BJ (cell line): ENCODE results near the gene HLA-G. TPM values are rescaled to one million over a fixed set of nuclear protein-coding genes. Genes with fewer than 3 reads are reported as not detected.

Experiments used
- CTCF ChIA-PET: fragments of 350-600 bp; formaldehyde crosslinking; extraction: SDS; loops from one replicate; lab custom pipeline; 2021; ENCODE audit warnings: antibody characterized with exemption, inconsistent platforms; lab: Yijun Ruan, JAX
- POLR2A ChIA-PET: fragments of 300-600 bp; sonication (Branson Sonifier 250); formaldehyde crosslinking; extraction: SDS; loops from one replicate; lab custom pipeline; 2021; ENCODE audit warnings: antibody characterized with exemption; lab: Charles Lee
- DNase-seq: peaks from one replicate; pipeline ENCODE4 v3.0.0-alpha.2; 2011; ENCODE audit warnings: low read depth
- H3K27me3 ChIP-seq: 2 replicates; pipeline ENCODE4 v1.6.0; 2011; ENCODE audit warnings: low read length; ENCODE audit not compliant: control insufficient read depth, insufficient read depth
- H3K36me3 ChIP-seq: 2 replicates; pipeline ENCODE4 v1.5.1; 2011; ENCODE audit warnings: low read length; ENCODE audit not compliant: control insufficient read depth, insufficient read depth
- H3K4me3 ChIP-seq: 2 replicates; pipeline ENCODE4 v1.5.1; 2011; ENCODE audit warnings: low read depth, mild to moderate bottlenecking, control low read depth, low read length
- CTCF ChIP-seq: IDR thresholded peaks from 2 replicates; pipeline ENCODE4 v1.5.1; 2011; ENCODE audit warnings: low read depth, mild to moderate bottlenecking, control low read depth, inconsistent platforms, low read length, moderate library complexity; ENCODE audit not compliant: insufficient read depth
- polyA plus RNA-seq: library from polyadenylated mRNA; depleted of rRNA; stranded (reverse); fragments of >200 nt; gene quantifications from 2 replicates; pipeline ENCODE4 v1.2.3, GENCODE V29; 2011

Gene HLA-G
- polyA plus RNA-seq, 1 experiment = not detected

- ChIA-PET CTCF (interaction anchor here (1.7 kb wide), 1 partner anchor 8 kb away, joined by 5 read pairs; no protein-coding TSS in a partner anchor), POLR2A (no interaction called here)
- DNase-seq = no peak
- Histone ChIP-seq H3K4me3 (no peak overlapping the region), H3K27me3 (peaks cover 27% of the 10 kb centered on the region), H3K36me3 (no peaks in the 10 kb centered on the region)
- TF ChIP-seq CTCF = no peak
These were observed 1.4 kb upstream of the HLA-G start for GRCh38 chr6:29826271-29826670.

GRCh38 chr6:29828471-29828797 lies 809 bp downstream of the HLA-G start:
- POLR2A ChIA-PET = no interaction called here
- no peak for DNase-seq
- Histone ChIP-seq H3K4me3 (no peak overlapping the region), H3K27me3 (peaks cover 31% of the 10 kb centered on the region), H3K36me3 (no peaks in the 10 kb centered on the region)
- CTCF ChIA-PET = no interaction called here
- no peak for TF ChIP-seq CTCF

DNA sequence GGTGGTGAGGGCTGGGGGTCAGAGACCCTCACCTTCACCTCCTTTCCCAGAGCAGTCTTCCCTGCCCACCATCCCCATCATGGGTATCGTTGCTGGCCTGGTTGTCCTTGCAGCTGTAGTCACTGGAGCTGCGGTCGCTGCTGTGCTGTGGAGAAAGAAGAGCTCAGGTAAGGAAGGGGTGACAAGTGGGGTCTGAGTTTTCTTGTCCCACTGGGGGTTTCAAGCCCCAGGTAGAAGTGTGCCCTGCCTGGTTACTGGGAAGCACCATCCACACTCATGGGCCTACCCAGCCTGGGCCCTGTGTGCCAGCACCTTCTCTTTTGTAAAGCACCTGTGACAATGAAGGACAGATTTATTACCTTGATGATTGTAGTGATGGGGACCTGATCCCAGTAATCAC lies 2.1 kb downstream of the HLA-G start:
- CTCF ChIA-PET = interaction anchor here (0.9 kb wide), 1 partner anchor 88 kb away, joined by 3 read pairs; no protein-coding TSS in a partner anchor
- Histone ChIP-seq H3K36me3 (no peaks in the 10 kb centered on the region), H3K4me3 (no peak overlapping the region), H3K27me3 (peaks cover 31% of the 10 kb centered on the region)
- POLR2A ChIA-PET = no interaction called here
- no peak for TF ChIP-seq CTCF
- no peak for DNase-seq

GRCh38 chr6:29830409-29830808 lies 2.8 kb downstream of the HLA-G start:
- no peak for DNase-seq
- TF ChIP-seq CTCF = no peak
- ChIA-PET CTCF (no interaction called here), POLR2A (no interaction called here)
- Histone ChIP-seq H3K4me3 (no peak overlapping the region), H3K27me3 (peaks cover 31% of the 10 kb centered on the region), H3K36me3 (no peaks in the 10 kb centered on the region)

- CTCF ChIA-PET = interaction anchor here (4.7 kb wide), 1 partner anchor 96 kb away, joined by 71 read pairs; no protein-coding TSS in a partner anchor
- no peak for TF ChIP-seq CTCF
- DNase-seq = no peak
- Histone ChIP-seq H3K36me3 (no peaks in the 10 kb centered on the region), H3K4me3 (no peak overlapping the region), H3K27me3 (peaks cover 29% of the 10 kb centered on the region)
- POLR2A ChIA-PET = no interaction called here
These were observed 4.2 kb downstream of the HLA-G start for GRCh38 chr6:29831776-29832175.
